ENCODE measurements around the gene OAT. TPM values are rescaled to one million over a fixed set of nuclear protein-coding genes. Genes with fewer than 3 reads are reported as not detected.

The OAT gene
- total and polyA plus RNA-seq, 8 donors = 26.1 to 243 (median 69.4) TPM

DNA sequence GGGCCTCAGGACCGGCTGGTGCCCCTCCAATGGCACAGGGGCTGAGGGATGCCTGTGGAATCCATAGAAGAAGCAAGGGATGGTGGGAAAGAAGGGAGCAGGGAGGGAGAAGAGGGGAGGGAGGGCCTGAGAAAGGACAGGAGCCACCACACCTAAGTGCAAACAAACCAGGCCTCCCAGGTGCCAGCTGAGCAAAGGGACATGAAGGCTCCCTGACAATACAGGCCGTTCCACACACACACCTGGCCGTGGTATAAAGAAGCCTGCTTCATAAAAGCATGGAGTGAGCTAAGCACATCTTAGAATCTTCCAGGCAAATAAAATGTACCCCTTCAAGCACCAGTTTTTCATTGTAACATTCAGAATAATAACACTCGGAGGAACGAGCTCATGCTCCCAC is 54.0 kb downstream of the OAT start:
- no peak overlapping the region for H3K4me3 ChIP-seq
- TF ChIP-seq POLR2AphosphoS5 (IDR thresholded peaks at IDR 0.05) = no peak
- TF ChIP-seq POLR2A (IDR thresholded peaks at IDR 0.05) = no peak
- TF ChIP-seq, protein P1, sequence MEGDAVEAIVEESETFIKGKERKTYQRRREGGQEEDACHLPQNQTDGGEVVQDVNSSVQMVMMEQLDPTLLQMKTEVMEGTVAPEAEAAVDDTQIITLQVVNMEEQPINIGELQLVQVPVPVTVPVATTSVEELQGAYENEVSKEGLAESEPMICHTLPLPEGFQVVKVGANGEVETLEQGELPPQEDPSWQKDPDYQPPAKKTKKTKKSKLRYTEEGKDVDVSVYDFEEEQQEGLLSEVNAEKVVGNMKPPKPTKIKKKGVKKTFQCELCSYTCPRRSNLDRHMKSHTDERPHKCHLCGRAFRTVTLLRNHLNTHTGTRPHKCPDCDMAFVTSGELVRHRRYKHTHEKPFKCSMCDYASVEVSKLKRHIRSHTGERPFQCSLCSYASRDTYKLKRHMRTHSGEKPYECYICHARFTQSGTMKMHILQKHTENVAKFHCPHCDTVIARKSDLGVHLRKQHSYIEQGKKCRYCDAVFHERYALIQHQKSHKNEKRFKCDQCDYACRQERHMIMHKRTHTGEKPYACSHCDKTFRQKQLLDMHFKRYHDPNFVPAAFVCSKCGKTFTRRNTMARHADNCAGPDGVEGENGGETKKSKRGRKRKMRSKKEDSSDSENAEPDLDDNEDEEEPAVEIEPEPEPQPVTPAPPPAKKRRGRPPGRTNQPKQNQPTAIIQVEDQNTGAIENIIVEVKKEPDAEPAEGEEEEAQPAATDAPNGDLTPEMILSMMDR (IDR thresholded peaks at IDR 0.05) = no peak
- no peak for TF ChIP-seq EP300 (IDR thresholded peaks at IDR 0.05)
- intact Hi-C loops (cut with DNase I; ENCODE audit: low total_unique reads) = no loop called here
- peaks cover 0 to 7% (median 3%) of the 10 kb centered on the region in 4 donors for H3K9me3 ChIP-seq
- H3K27ac ChIP-seq = no peak overlapping the region
- DNase-seq = no peak
- H3K36me3 ChIP-seq = no peaks in the 10 kb centered on the region
- WGBS, 5 donors = 43 to 67% (median 62%) methylated on average over 4 to 5 of the region's 5 CpGs
- peaks cover 0 to 3% (median 0%) of the 10 kb centered on the region in 3 donors for H3K27me3 ChIP-seq
- no peaks in the 10 kb centered on the region for H3K4me1 ChIP-seq

DNA sequence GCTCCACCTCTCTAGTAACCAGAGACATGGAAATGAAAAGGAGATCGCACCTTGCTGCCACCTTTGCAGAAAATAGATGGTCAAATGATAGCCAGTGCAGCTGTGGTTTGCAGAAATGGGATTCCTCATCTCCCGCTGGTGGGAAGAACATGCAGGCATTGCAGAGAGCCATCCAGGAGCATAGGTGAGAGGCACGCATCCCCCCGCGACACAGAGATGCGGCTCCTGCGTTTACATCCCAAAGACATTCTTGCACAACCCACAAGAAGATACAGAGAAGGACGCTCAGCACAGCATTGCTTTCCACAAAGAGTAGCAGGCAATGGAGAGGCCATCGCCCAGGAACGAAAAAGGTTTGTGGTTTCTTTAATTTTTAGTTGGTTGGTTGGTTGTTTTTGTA is 56.2 kb downstream of the OAT start:
- H3K27me3 ChIP-seq = peaks cover 0 to 4% (median 0%) of the 10 kb centered on the region in 3 donors
- H3K36me3 ChIP-seq = no peaks in the 10 kb centered on the region
- no peak for DNase-seq
- TF ChIP-seq POLR2A (IDR thresholded peaks at IDR 0.05) (no peak), POLR2AphosphoS5 (IDR thresholded peaks at IDR 0.05) (no peak), EP300 (IDR thresholded peaks at IDR 0.05) (no peak)
- TF ChIP-seq, protein P1 (IDR thresholded peaks at IDR 0.05) = no peak
- no peak overlapping the region for H3K27ac ChIP-seq
- H3K9me3 ChIP-seq = peaks cover 0 to 13% (median 6%) of the 10 kb centered on the region in 4 donors
- WGBS, 5 donors = 74 to 81% (median 78%) methylated on average over 10 of the region's 10 CpGs
- H3K4me3 ChIP-seq = no peak overlapping the region
- intact Hi-C loops (cut with DNase I; ENCODE audit: low total_unique reads) = no loop called here
- H3K4me1 ChIP-seq = no peaks in the 10 kb centered on the region

DNA sequence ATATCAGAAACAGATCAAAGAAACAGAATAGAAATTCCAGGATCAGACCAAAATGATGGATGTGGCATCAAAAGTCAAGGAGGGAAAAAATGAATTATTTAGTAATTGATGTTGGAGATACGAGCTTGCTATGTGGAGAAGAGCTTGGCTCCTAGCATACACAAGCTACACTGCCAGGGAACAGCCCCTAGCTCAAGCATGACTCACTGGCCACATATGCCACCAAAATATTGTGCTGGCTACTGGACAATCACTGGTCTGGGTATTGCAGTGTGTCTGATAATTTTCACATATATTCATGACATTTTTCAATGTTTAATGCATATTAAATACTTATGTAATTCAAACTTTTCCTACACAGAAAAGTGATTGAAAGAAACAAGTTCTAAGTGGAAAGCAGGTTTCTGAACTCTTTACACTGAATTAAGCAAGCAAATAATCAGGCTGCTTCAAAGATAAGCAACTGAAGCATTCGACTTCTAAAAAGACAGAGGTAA is 59.3 kb downstream of the OAT start:
- peaks cover 0 to 7% (median 0%) of the 10 kb centered on the region in 3 donors for H3K27me3 ChIP-seq
- H3K4me3 ChIP-seq = no peak overlapping the region
- peaks cover 0 to 13% (median 6%) of the 10 kb centered on the region in 4 donors for H3K9me3 ChIP-seq
- H3K36me3 ChIP-seq = no peaks in the 10 kb centered on the region
- no peak overlapping the region for H3K27ac ChIP-seq
- peaks cover 0 to 10% (median 9%) of the 10 kb centered on the region in 4 donors for H3K4me1 ChIP-seq
- no peak for DNase-seq
- WGBS, 5 donors = 66 to 80% (median 69%) methylated on average over 2 of the region's 2 CpGs
- intact Hi-C loops (cut with DNase I; ENCODE audit: low total_unique reads) = no loop called here
- no peak for TF ChIP-seq EP300 (IDR thresholded peaks at IDR 0.05)
- TF ChIP-seq POLR2A (IDR thresholded peaks at IDR 0.05) = no peak
- TF ChIP-seq, protein P1 (IDR thresholded peaks at IDR 0.05) = no peak
- TF ChIP-seq POLR2AphosphoS5 (IDR thresholded peaks at IDR 0.05) = no peak

DNA sequence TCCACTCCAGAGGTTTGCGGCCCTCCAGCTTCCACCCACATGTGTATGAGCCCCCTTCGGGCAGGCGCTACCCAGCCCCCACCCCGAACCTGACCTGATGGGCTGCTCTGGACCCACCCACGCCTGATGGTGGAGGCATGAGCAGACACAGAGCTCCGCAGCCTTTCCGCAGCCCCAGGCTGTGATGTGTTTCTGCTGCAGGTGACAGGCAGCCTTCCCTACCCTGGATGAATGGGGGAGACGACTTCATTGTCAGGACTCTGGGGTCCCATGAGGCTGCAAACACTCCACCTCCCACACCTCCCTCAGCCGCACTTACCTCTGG is 61.2 kb downstream of the OAT start:
- H3K9me3 ChIP-seq = peaks cover 0 to 13% (median 6%) of the 10 kb centered on the region in 4 donors
- no peak overlapping the region for H3K27ac ChIP-seq

More for the DNA sequence above, 61.2 kb downstream of the OAT start:
- no peaks in the 10 kb centered on the region for H3K36me3 ChIP-seq
- WGBS, 5 donors = 62 to 72% (median 69%) methylated on average over 8 to 9 of the region's 9 CpGs
- intact Hi-C loops (cut with DNase I; ENCODE audit: low total_unique reads) = no loop called here
- peaks cover 0 to 22% (median 0%) of the 10 kb centered on the region in 3 donors for H3K27me3 ChIP-seq
- TF ChIP-seq, protein P1 (IDR thresholded peaks at IDR 0.05) = no peak
- TF ChIP-seq POLR2A (IDR thresholded peaks at IDR 0.05) = no peak
- TF ChIP-seq POLR2AphosphoS5 (IDR thresholded peaks at IDR 0.05) = no peak
- no peak for TF ChIP-seq EP300 (IDR thresholded peaks at IDR 0.05)
- no peak overlapping the region for H3K4me3 ChIP-seq
- H3K4me1 ChIP-seq = peaks cover 0 to 11% (median 9%) of the 10 kb centered on the region in 4 donors
- DNase-seq = no peak

Data from stomach (tissue), 9 donors.